ENCODE data around the gene OR9Q1. TPM values are rescaled to one million over a fixed set of nuclear protein-coding genes. Genes with fewer than 3 reads are reported as not detected.

Gene OR9Q1
- total RNA-seq = not detected

GRCh38 chr11:58023435-58023931 is at the start of gene OR9Q1:
OR9Q1 (plus strand) TSS chr11:58023881; CDS start chr11:58179445, 155,564 bp downstream.
- Histone ChIP-seq H3K27ac (peak within 1 kb of the TSS in 3 of 4 donors; percentile 49 to 69 (median 60)), H3K4me3 (no peak within 1 kb of the TSS), H3K36me3 (no peaks in the 10 kb centered on the region), H3K4me1 (peaks cover 0 to 19% (median 0%) of the 10 kb centered on the region in 3 donors), H3K27me3 (no peaks in the 10 kb centered on the region), H3K9me3 (no peaks in the 10 kb centered on the region)
- TF ChIP-seq POLR2AphosphoS5 (IDR thresholded peaks at IDR 0.05) (no peak), EP300 (IDR thresholded peaks at IDR 0.05) (no peak), POLR2A (IDR thresholded peaks at IDR 0.05) (no peak), CTCF (IDR thresholded peaks at IDR 0.05) (no peak)
- WGBS, 2 donors (ENCODE audit: low coverage in 1 of 2) = 74 to 77% methylated on average over 5 of the region's 5 CpGs
- no peak for ATAC-seq

- Histone ChIP-seq H3K27ac (no peak overlapping the region), H3K4me3 (no peak overlapping the region), H3K27me3 (no peaks in the 10 kb centered on the region), H3K36me3 (no peaks in the 10 kb centered on the region), H3K4me1 (no peaks in the 10 kb centered on the region), H3K9me3 (no peaks in the 10 kb centered on the region)
- 30 to 44% methylated on average over 1 of the region's 1 CpG for WGBS, 2 donors (ENCODE audit: low coverage in 1 of 2)
- no peak for TF ChIP-seq POLR2AphosphoS5 (IDR thresholded peaks at IDR 0.05)
- no peak for TF ChIP-seq CTCF (IDR thresholded peaks at IDR 0.05)
- TF ChIP-seq EP300 (IDR thresholded peaks at IDR 0.05) = no peak
- TF ChIP-seq POLR2A (IDR thresholded peaks at IDR 0.05) = no peak
- no peak for ATAC-seq
These were observed 49.5 kb upstream of the OR9Q1 start for GRCh38 chr11:57974132-57974531.

GRCh38 chr11:57974848-57975601 is 48.7 kb upstream of the OR9Q1 start:
- Histone ChIP-seq H3K36me3 (no peaks in the 10 kb centered on the region), H3K27ac (no peak overlapping the region), H3K9me3 (no peaks in the 10 kb centered on the region), H3K4me3 (no peak overlapping the region), H3K4me1 (no peaks in the 10 kb centered on the region), H3K27me3 (no peaks in the 10 kb centered on the region)
- WGBS, 2 donors (ENCODE audit: low coverage in 1 of 2) = 82 to 87% methylated on average over 8 of the region's 15 CpGs
- TF ChIP-seq EP300 (IDR thresholded peaks at IDR 0.05) = no peak
- no peak for TF ChIP-seq POLR2AphosphoS5 (IDR thresholded peaks at IDR 0.05)
- ATAC-seq = no peak

- no peak for TF ChIP-seq POLR2AphosphoS5 (IDR thresholded peaks at IDR 0.05)
- TF ChIP-seq EP300 (IDR thresholded peaks at IDR 0.05) = no peak
- no peak for TF ChIP-seq POLR2A (IDR thresholded peaks at IDR 0.05)
- no peak for TF ChIP-seq CTCF (IDR thresholded peaks at IDR 0.05)
- Histone ChIP-seq H3K27me3 (no peaks in the 10 kb centered on the region), H3K4me3 (no peak overlapping the region), H3K36me3 (no peaks in the 10 kb centered on the region), H3K27ac (no peak overlapping the region), H3K4me1 (no peaks in the 10 kb centered on the region), H3K9me3 (no peaks in the 10 kb centered on the region)
- no peak for ATAC-seq
- WGBS, 2 donors (ENCODE audit: low coverage in 1 of 2) = 56% methylated on average over 1 of the region's 2 CpGs; no CpG with 5 or more reads in 1 of the 2 donors
These were observed 46.0 kb upstream of the OR9Q1 start for GRCh38 chr11:57977709-57978108.

GRCh38 chr11:57978686-57979531 is 44.8 kb upstream of the OR9Q1 start:
- H3K27me3 ChIP-seq = no peaks in the 10 kb centered on the region
- H3K4me3 ChIP-seq = no peak overlapping the region
- 70 to 94% methylated on average over 1 to 3 of the region's 3 CpGs for WGBS, 2 donors (ENCODE audit: low coverage in 1 of 2)
- H3K4me1 ChIP-seq = no peaks in the 10 kb centered on the region
- no peaks in the 10 kb centered on the region for H3K36me3 ChIP-seq
- H3K9me3 ChIP-seq = no peaks in the 10 kb centered on the region
- ATAC-seq = no peak
- no peak for TF ChIP-seq POLR2AphosphoS5 (IDR thresholded peaks at IDR 0.05)
- TF ChIP-seq POLR2A (IDR thresholded peaks at IDR 0.05) = no peak
- TF ChIP-seq EP300 (IDR thresholded peaks at IDR 0.05) = no peak
- TF ChIP-seq CTCF (IDR thresholded peaks at IDR 0.05) = no peak
- H3K27ac ChIP-seq = no peak overlapping the region
